ENCODE measurements around the gene LILRA2.

DNA sequence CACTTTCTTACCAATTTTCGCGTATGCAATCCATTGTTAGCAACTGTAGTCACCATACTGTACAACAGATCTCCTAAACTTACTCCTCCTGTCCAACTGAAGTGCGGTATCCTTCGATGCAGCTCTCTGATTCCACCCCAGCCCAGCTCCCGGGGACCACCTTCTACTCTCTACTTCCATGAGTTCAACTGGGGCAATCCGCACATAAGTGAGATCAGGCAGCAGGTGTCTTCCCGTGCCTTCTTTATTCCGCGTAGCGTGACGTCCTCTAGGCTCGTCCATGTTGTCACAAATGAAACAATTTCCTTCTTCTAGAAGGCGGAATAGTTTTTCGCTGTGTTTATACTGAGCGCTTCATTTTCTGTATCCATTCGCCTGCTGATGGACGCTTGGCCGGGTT is 65.1 kb downstream of the LILRA2 start:
- TF ChIP-seq POLR2AphosphoS5 (IDR thresholded peaks at IDR 0.05; ENCODE audit: low read depth, low read length): no peak
- TF ChIP-seq, protein P1, sequence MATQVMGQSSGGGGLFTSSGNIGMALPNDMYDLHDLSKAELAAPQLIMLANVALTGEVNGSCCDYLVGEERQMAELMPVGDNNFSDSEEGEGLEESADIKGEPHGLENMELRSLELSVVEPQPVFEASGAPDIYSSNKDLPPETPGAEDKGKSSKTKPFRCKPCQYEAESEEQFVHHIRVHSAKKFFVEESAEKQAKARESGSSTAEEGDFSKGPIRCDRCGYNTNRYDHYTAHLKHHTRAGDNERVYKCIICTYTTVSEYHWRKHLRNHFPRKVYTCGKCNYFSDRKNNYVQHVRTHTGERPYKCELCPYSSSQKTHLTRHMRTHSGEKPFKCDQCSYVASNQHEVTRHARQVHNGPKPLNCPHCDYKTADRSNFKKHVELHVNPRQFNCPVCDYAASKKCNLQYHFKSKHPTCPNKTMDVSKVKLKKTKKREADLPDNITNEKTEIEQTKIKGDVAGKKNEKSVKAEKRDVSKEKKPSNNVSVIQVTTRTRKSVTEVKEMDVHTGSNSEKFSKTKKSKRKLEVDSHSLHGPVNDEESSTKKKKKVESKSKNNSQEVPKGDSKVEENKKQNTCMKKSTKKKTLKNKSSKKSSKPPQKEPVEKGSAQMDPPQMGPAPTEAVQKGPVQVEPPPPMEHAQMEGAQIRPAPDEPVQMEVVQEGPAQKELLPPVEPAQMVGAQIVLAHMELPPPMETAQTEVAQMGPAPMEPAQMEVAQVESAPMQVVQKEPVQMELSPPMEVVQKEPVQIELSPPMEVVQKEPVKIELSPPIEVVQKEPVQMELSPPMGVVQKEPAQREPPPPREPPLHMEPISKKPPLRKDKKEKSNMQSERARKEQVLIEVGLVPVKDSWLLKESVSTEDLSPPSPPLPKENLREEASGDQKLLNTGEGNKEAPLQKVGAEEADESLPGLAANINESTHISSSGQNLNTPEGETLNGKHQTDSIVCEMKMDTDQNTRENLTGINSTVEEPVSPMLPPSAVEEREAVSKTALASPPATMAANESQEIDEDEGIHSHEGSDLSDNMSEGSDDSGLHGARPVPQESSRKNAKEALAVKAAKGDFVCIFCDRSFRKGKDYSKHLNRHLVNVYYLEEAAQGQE (IDR thresholded peaks at IDR 0.05; ENCODE audit: insufficient read depth in 1 of 2, low read depth in 2 of 2, low read length in 2 of 2): no peak
- no peak for TF ChIP-seq TAF1 (IDR thresholded peaks at IDR 0.05; ENCODE audit: borderline replicate concordance, insufficient read depth, low read length)
- TF ChIP-seq SIN3A (IDR thresholded peaks at IDR 0.05; ENCODE audit: borderline replicate concordance, insufficient read depth, low read length): no peak
- no peak for TF ChIP-seq FOXP2 (optimal IDR thresholded peaks at IDR 0.05; ENCODE audit: borderline replicate concordance, extremely low read depth, extremely low read length, insufficient read depth)
